Endothelial cell of umbilical vein (primary cell): ENCODE data around the gene CHIC2. TPM values are rescaled to one million over a fixed set of nuclear protein-coding genes. Genes with fewer than 3 reads are reported as not detected.

Experiments
- BruUV-seq: library from RNA; stranded (reverse); fragments of 400-500 nt; replicated peaks from 2 replicates; lab custom pipeline; 2021; lab: Mats Ljungman, UMichigan
- CTCF ChIA-PET: fragments of 300-600, 350-600 bp; sonication (Branson Sonifier 250); formaldehyde crosslinking; loops from one replicate; lab custom pipeline; 2021; ENCODE audit warnings: antibody characterized with exemption, inconsistent platforms; lab: Charles Lee
- POLR2A ChIA-PET: fragments of 300-600, 350-600 bp; sonication (Branson Sonifier 250); formaldehyde crosslinking; loops from one replicate; lab custom pipeline; 2021; ENCODE audit warnings: antibody characterized with exemption, inconsistent platforms; lab: Charles Lee
- DNase-seq: peaks from one replicate; pipeline ENCODE4 v3.0.0-alpha.2; 2011; ENCODE audit warnings: low read depth, low spot score
- FAIRE-seq: peaks from 2 replicates; lab custom pipeline; 2011; peaks lifted over from hg19 to GRCh38; lab: Jason Lieb, UNC
- H2AFZ ChIP-seq: 2 replicates; pipeline ENCODE4 v1.6.0; 2012; ENCODE audit warnings: low read depth, low read length, control low read depth, inconsistent platforms
- H3K27ac ChIP-seq: 2 replicates; pipeline ENCODE4 v1.5.1; 2011; ENCODE audit warnings: low read depth, mild to moderate bottlenecking, control low read depth, low read length, moderate library complexity; ENCODE audit not compliant: insufficient read depth
- H3K27me3 ChIP-seq, 2 experiments: 2 replicates each; pipeline versions ENCODE4 v1.6.0 to v1.6.1; 2011; ENCODE audit warnings: low read length in 2 of 2, mixed read lengths in 1 of 2; ENCODE audit not compliant: control insufficient read depth in 2 of 2, insufficient read depth in 2 of 2
- H3K36me3 ChIP-seq, 2 experiments: 2 replicates in 1 of 2; 3 replicates in 1 of 2; pipeline ENCODE4 v1.5.1; 2011; ENCODE audit warnings: low read length in 2 of 2, mild to moderate bottlenecking in 1 of 2, moderate library complexity in 1 of 2; ENCODE audit not compliant: control insufficient read depth in 2 of 2, insufficient read depth in 2 of 2; ENCODE audit errors: extremely low read depth in 1 of 2
- H3K4me1 ChIP-seq: 3 replicates; pipeline ENCODE4 v1.5.1; 2011; ENCODE audit warnings: mild to moderate bottlenecking, low read length; ENCODE audit not compliant: control insufficient read depth, insufficient read depth; ENCODE audit errors: extremely low read depth
- H3K4me2 ChIP-seq: 2 replicates; pipeline ENCODE4 v1.6.1; 2011; ENCODE audit warnings: low read length, control low read depth, mixed read lengths; ENCODE audit not compliant: insufficient read depth
- H3K4me3 ChIP-seq, 3 experiments: fragments of 200-600 bp in 1 of 3; sonication (generic), shearing (Covaris generic) in 1 of 3; replicated peaks in 1 of 3; 2 replicates each; pipeline ENCODE4 v1.5.1; 2011 to 2016; ENCODE audit warnings: control low read depth in 3 of 3, low read length in 3 of 3, mild to moderate bottlenecking in 2 of 3, inconsistent platforms in 1 of 3, low read depth in 1 of 3, moderate library complexity in 1 of 3; ENCODE audit not compliant: insufficient read depth in 1 of 3
- H3K79me2 ChIP-seq: 2 replicates; pipeline ENCODE4 v1.6.0; 2012; ENCODE audit warnings: low read length, inconsistent platforms; ENCODE audit not compliant: control insufficient read depth, insufficient read depth
- H3K9ac ChIP-seq: replicated peaks from 2 replicates; pipeline ENCODE3; 2011; ENCODE audit warnings: low read length, control low read depth; ENCODE audit not compliant: insufficient read depth; ENCODE audit errors: extremely low read depth
- H3K9me1 ChIP-seq: replicated peaks from 3 replicates; pipeline ENCODE4 v1.6.0; 2011; ENCODE audit warnings: mild to moderate bottlenecking, low read length; ENCODE audit not compliant: control insufficient read depth, insufficient read depth; ENCODE audit errors: extremely low read depth
- H3K9me3 ChIP-seq: replicated peaks from 2 replicates; pipeline ENCODE4 v1.5.1; 2012; ENCODE audit warnings: low read length, inconsistent platforms; ENCODE audit not compliant: control insufficient read depth, insufficient read depth
- H4K20me1 ChIP-seq: replicated peaks from 2 replicates; pipeline ENCODE3; 2011; ENCODE audit warnings: mild to moderate bottlenecking, low read length; ENCODE audit not compliant: control insufficient read depth, insufficient read depth; ENCODE audit errors: extremely low read depth
- EZH2 ChIP-seq: IDR thresholded peaks from 2 replicates; pipeline ENCODE4 v1.6.1; 2012; ENCODE audit warnings: borderline replicate concordance, low read depth, mild to moderate bottlenecking, moderate library complexity, low read length, inconsistent platforms; ENCODE audit not compliant: severe bottlenecking
- FOS ChIP-seq: IDR thresholded peaks from 2 replicates; pipeline ENCODE4 v1.6.1; 2011; ENCODE audit warnings: mild to moderate bottlenecking, low read length, moderate library complexity, borderline replicate concordance; ENCODE audit not compliant: insufficient read depth
- GATA2 ChIP-seq: IDR thresholded peaks from 2 replicates; pipeline ENCODE4 v1.7.0; 2011; ENCODE audit warnings: low read depth, mild to moderate bottlenecking, moderate library complexity, mixed read lengths, low read length; ENCODE audit not compliant: insufficient read length, insufficient read depth
- JUN ChIP-seq: IDR thresholded peaks from 2 replicates; pipeline ENCODE4 v1.6.1; 2011; ENCODE audit warnings: borderline replicate concordance, low read depth; ENCODE audit not compliant: insufficient read length, insufficient read depth
- MYC ChIP-seq: IDR thresholded peaks from one replicate; pipeline ENCODE4 v1.6.1; 2011; ENCODE audit warnings: mild to moderate bottlenecking, low read depth, low read length
- POLR2A ChIP-seq: IDR thresholded peaks from 2 replicates; pipeline ENCODE4 v1.6.1; 2012; ENCODE audit warnings: low read depth, mild to moderate bottlenecking, control low read depth, low read length
- POLR2AphosphoS5 ChIP-seq: IDR thresholded peaks from 2 replicates; pipeline ENCODE4 v1.6.1; 2012; ENCODE audit warnings: low read depth, mild to moderate bottlenecking, control low read depth, low read length, moderate library complexity; ENCODE audit not compliant: insufficient read depth
- dilution Hi-C: fragments of 300-500 bp; cut with MboI; formaldehyde crosslinking; loops from one replicate; pipeline ENCODE4 v1.15.0; 2019; ENCODE audit warnings: low sequenced_read_pairs; ENCODE audit not compliant: extremely low pct_ligation_motif_present
- intact Hi-C: fragments of 100-400 bp; cut with micrococcal nuclease; formaldehyde crosslinking; loops from one replicate; pipeline ENCODE4 v1.10.0; 2022
- polyA plus RNA-seq, 4 experiments: library from polyadenylated mRNA; depleted of rRNA in 3 of 4; stranded (reverse) in 3 of 4; unstranded in 1 of 4; fragments of >200 nt; gene quantifications; 2 replicates each; pipeline versions ENCODE4 v1.2.1 to v1.2.3, GENCODE V29; 2011 to 2012; ENCODE audit warnings: missing spikeins in 1 of 4
- total RNA-seq: library from RNA; stranded (reverse); gene quantifications from 2 replicates; pipeline ENCODE4 v1.2.3, GENCODE V29; 2021
- TF ChIP-seq, protein P1 (sequence below), 2 donors: IDR thresholded peaks; 1 replicate in 1 of 2; 2 replicates in 1 of 2; pipeline ENCODE4 v1.5.1; 2011; ENCODE audit warnings: low read length in 2 of 2, mild to moderate bottlenecking in 2 of 2, moderate library complexity in 2 of 2, control low read depth in 1 of 2, inconsistent platforms in 1 of 2, low read depth in 1 of 2; ENCODE audit not compliant: insufficient read depth in 1 of 2; ENCODE audit errors: extremely low read depth in 1 of 2
- TF ChIP-seq, protein P2 (sequence below): IDR thresholded peaks from 2 replicates; pipeline ENCODE4 v1.6.1; 2011; ENCODE audit not compliant: insufficient read depth, insufficient read length

The CHIC2 gene
- total and polyA plus RNA-seq, 2 donors (not counting 3 experiments of a cell fraction or from before 2014, with no cell fraction given) = 27.4 to 43.3 TPM

GRCh38 chr4:53962516-53963225 is 101.7 kb downstream of the CHIC2 start:
- no peak overlapping the region for H3K9ac ChIP-seq
- FAIRE-seq (no peak), DNase-seq (no peak)
- no peaks in the 10 kb centered on the region for H3K4me1 ChIP-seq
- TF ChIP-seq POLR2A (no peak), GATA2 (no peak), JUN (no peak), FOS (no peak), EZH2 (no peak), POLR2AphosphoS5 (no peak), MYC (no peak)
- TF ChIP-seq, protein P1, sequence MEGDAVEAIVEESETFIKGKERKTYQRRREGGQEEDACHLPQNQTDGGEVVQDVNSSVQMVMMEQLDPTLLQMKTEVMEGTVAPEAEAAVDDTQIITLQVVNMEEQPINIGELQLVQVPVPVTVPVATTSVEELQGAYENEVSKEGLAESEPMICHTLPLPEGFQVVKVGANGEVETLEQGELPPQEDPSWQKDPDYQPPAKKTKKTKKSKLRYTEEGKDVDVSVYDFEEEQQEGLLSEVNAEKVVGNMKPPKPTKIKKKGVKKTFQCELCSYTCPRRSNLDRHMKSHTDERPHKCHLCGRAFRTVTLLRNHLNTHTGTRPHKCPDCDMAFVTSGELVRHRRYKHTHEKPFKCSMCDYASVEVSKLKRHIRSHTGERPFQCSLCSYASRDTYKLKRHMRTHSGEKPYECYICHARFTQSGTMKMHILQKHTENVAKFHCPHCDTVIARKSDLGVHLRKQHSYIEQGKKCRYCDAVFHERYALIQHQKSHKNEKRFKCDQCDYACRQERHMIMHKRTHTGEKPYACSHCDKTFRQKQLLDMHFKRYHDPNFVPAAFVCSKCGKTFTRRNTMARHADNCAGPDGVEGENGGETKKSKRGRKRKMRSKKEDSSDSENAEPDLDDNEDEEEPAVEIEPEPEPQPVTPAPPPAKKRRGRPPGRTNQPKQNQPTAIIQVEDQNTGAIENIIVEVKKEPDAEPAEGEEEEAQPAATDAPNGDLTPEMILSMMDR (IDR thresholded peaks at IDR 0.05; ENCODE audit: extremely low read depth in 1 of 2, insufficient read depth in 1 of 2, low read depth in 1 of 2, low read length in 2 of 2) = no peak
- TF ChIP-seq, protein P2, sequence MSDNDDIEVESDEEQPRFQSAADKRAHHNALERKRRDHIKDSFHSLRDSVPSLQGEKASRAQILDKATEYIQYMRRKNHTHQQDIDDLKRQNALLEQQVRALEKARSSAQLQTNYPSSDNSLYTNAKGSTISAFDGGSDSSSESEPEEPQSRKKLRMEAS = no peak
- no peak overlapping the region for H2AFZ ChIP-seq
- no peaks in the 10 kb centered on the region for H3K27me3 ChIP-seq
- ChIA-PET POLR2A (no interaction called here), CTCF (interaction anchor here (1.1 kb wide), 1 partner anchor 12 kb away, joined by 3 read pairs; no protein-coding TSS in a partner anchor)
- no peak overlapping the region for H3K27ac ChIP-seq
- no peaks in the 10 kb centered on the region for H3K79me2 ChIP-seq
- H3K4me3 ChIP-seq = no peak overlapping the region
- BruUV-seq = no TSS peak
- intact Hi-C loops (no loop called here), dilution Hi-C loops (no loop called here)
- H3K9me1 ChIP-seq = no peaks in the 10 kb centered on the region
- H3K36me3 ChIP-seq = no peaks in the 10 kb centered on the region
- no peak overlapping the region for H3K4me2 ChIP-seq
- H4K20me1 ChIP-seq = no peaks in the 10 kb centered on the region
- H3K9me3 ChIP-seq = no peaks in the 10 kb centered on the region
